Osteocyte (in vitro differentiated cells): ENCODE measurements around the gene TMEM11. TPM values are rescaled to one million over a fixed set of nuclear protein-coding genes. Genes with fewer than 3 reads are reported as not detected.

Experiments used
- DNase-seq: peaks from one replicate; pipeline ENCODE4 v3.0.0; 2021; ENCODE audit warnings: mixed read lengths; ENCODE audit not compliant: unreplicated experiment; ENCODE audit errors: extremely low spot score
- H3K27ac Mint-ChIP-seq: one replicate; pipeline ENCODE4 v1.8.0; 2021; ENCODE audit warnings: mild to moderate bottlenecking, mixed read lengths; ENCODE audit not compliant: unreplicated experiment
- H3K27me3 Mint-ChIP-seq: one replicate; pipeline ENCODE4 v1.8.0; 2021; ENCODE audit warnings: mixed read lengths; ENCODE audit not compliant: unreplicated experiment
- H3K36me3 Mint-ChIP-seq: one replicate; pipeline ENCODE4 v1.8.0; 2021; ENCODE audit warnings: mixed read lengths; ENCODE audit not compliant: unreplicated experiment
- H3K4me1 Mint-ChIP-seq: one replicate; pipeline ENCODE4 v1.8.0; 2021; ENCODE audit warnings: mixed read lengths; ENCODE audit not compliant: unreplicated experiment
- H3K4me3 Mint-ChIP-seq: one replicate; pipeline ENCODE4 v1.8.0; 2021; ENCODE audit warnings: mild to moderate bottlenecking, moderate library complexity, mixed read lengths; ENCODE audit not compliant: unreplicated experiment
- H3K9me3 Mint-ChIP-seq: one replicate; pipeline ENCODE4 v1.8.0; 2021; ENCODE audit warnings: mixed read lengths; ENCODE audit not compliant: unreplicated experiment
- CTCF ChIP-seq: fragments of 200-600 bp; sonication (generic); IDR thresholded peaks from 2 replicates; pipeline ENCODE4 v1.5.0; 2021; ENCODE audit warnings: antibody characterized with exemption, mild to moderate bottlenecking, moderate library complexity
- total RNA-seq: library from RNA; stranded (reverse); gene quantifications from 2 replicates; pipeline ENCODE4 v1.2.1, GENCODE V29; 2021

TMEM11 gene
- total RNA-seq, 1 donor from 2014 or later: 21.5 TPM

GRCh38 chr17:21184570-21184969, 29.4 kb downstream of the TMEM11 start:
- Mint-ChIP-seq H3K27me3 (no peaks in the 10 kb centered on the region), H3K4me1 (no peaks in the 10 kb centered on the region), H3K27ac (no peak overlapping the region), H3K9me3 (no peaks in the 10 kb centered on the region), H3K36me3 (peaks cover 11% of the 10 kb centered on the region), H3K4me3 (no peak overlapping the region)
- TF ChIP-seq CTCF: no peak
- DNase-seq: no peak

DNA sequence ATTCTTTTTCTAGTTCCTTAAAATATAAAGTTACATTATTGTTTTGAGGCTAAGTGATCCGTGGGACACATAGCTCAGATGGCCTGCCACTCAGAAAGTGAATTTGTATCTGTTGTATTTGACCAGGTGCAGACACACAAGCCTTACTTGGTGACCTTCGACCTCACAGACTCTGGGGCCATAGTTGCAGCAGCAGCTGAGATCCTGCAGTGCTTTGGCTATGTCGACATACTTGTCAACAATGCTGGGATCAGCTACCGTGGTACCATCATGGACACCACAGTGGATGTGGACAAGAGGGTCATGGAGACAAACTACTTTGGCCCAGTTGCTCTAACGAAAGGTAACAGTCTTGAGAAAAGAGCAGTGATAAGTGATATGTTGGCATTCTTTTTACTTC, 30.5 kb downstream of the TMEM11 start:
- Mint-ChIP-seq H3K27ac (no peak overlapping the region), H3K36me3 (peaks cover 14% of the 10 kb centered on the region), H3K27me3 (no peaks in the 10 kb centered on the region), H3K4me3 (no peak overlapping the region), H3K9me3 (no peaks in the 10 kb centered on the region), H3K4me1 (no peaks in the 10 kb centered on the region)
- TF ChIP-seq CTCF: no peak
- no peak for DNase-seq

- peaks cover 8% of the 10 kb centered on the region for H3K36me3 Mint-ChIP-seq
- no peak for DNase-seq
- no peak overlapping the region for H3K4me3 Mint-ChIP-seq
- no peaks in the 10 kb centered on the region for H3K9me3 Mint-ChIP-seq
- H3K4me1 Mint-ChIP-seq: no peaks in the 10 kb centered on the region
- no peak overlapping the region for H3K27ac Mint-ChIP-seq
- no peaks in the 10 kb centered on the region for H3K27me3 Mint-ChIP-seq
- no peak for TF ChIP-seq CTCF
These were observed 35.9 kb downstream of the TMEM11 start for GRCh38 chr17:21177854-21178600.

- no peak overlapping the region for H3K4me3 Mint-ChIP-seq
- no peak for TF ChIP-seq CTCF
- no peaks in the 10 kb centered on the region for H3K9me3 Mint-ChIP-seq
- no peaks in the 10 kb centered on the region for H3K4me1 Mint-ChIP-seq
- no peak for DNase-seq
- H3K36me3 Mint-ChIP-seq: peaks cover 8% of the 10 kb centered on the region
- H3K27ac Mint-ChIP-seq: no peak overlapping the region
- no peaks in the 10 kb centered on the region for H3K27me3 Mint-ChIP-seq
These were observed 36.6 kb downstream of the TMEM11 start for GRCh38 chr17:21177401-21177800.

GRCh38 chr17:21176773-21177395, 37.1 kb downstream of the TMEM11 start:
- no peak overlapping the region for H3K27ac Mint-ChIP-seq
- peaks cover 9% of the 10 kb centered on the region for H3K36me3 Mint-ChIP-seq
- no peaks in the 10 kb centered on the region for H3K27me3 Mint-ChIP-seq
- H3K9me3 Mint-ChIP-seq: no peaks in the 10 kb centered on the region
- no peak for TF ChIP-seq CTCF
- no peak overlapping the region for H3K4me3 Mint-ChIP-seq
- no peaks in the 10 kb centered on the region for H3K4me1 Mint-ChIP-seq
- DNase-seq: no peak
